LNCAP (cell line): ENCODE data around the gene KCNH4.

Source experiments
- CTCF ChIP-seq: fragments of 450-650 bp; IDR thresholded peaks from 2 replicates; pipeline ENCODE4 v1.5.1; 2017; ENCODE audit warnings: mild to moderate bottlenecking

The KCNH4 gene

GRCh38 chr17:42191275-42191608 is 10.3 kb upstream of the KCNH4 start:
- no peak for TF ChIP-seq CTCF

DNA sequence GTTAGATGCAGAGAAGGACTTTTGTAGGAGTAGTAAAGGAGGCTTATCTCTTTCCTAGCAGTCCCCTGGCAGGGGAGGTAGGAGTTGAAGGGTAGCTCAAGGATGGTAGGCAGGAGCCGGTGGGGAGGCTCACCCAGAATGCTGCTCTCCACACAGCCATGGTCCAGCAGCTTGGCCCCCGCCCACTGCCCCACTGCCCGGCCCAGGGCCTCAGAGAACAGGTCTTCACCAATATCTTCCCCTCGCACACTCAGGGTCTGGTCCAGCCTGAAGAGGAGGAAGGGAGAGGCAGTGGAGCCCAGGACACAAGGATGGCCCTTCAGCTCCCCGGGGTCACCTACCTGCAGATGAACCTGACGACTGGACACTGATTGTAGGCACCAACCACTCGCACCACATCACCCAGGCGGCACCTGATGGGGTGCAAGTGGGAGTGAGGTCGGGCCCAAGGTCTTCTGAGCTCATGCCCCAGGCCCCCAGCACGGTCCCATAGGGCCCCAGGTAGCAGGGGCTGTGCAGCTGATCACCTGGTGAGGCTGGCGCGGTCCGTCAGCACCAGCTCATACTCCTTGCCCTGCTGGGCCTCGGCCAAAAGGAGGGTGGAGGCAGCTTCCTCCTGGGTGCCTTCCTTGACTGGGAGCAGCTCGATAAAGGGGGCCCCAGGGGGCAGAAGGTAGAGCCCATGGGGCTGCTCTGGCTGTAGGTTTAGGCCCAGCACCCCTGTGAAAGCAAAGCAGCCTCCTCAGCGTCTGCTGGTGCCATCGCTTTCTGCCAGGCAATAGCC is 9.7 kb upstream of the KCNH4 start:
- no peak for TF ChIP-seq CTCF

DNA sequence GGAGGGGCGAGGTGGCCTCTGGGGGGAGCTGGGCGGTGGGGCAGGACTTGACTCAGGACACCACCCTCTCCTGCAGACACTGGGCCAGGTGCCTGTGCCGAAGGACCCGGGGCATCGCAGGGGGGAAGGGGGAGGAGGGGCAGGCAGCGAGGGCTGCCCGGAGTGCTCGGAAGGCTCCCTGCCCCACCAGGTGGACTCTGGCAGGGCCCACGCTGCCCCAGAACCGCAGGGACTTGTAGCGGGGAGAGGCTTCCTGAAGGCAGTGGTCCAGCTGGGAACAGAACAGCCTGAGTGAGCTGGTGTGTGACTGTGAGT is 8.7 kb upstream of the KCNH4 start:
- no peak for TF ChIP-seq CTCF

GRCh38 chr17:42188749-42189650 is 8.1 kb upstream of the KCNH4 start:
- TF ChIP-seq CTCF: no peak

DNA sequence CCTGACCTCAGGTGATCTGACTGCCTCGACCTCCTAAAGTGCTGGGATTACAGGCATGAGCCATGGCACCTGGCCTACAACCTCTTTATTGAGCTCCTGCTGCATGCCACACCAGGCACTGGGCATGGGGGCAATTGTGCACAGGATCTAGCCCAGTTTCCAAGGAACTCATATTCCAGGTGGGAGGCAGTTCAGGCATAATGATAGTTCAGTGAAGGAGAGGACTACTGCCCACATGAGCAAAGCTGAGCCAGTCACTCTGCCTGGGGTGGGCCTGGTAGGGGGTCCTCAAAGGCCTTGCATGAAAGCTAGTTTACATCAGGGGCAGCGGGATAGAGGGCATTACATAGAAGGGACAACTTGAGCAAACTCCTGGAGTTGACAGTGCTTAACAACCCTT is 6.9 kb upstream of the KCNH4 start:
- no peak for TF ChIP-seq CTCF

GRCh38 chr17:42185621-42185930 is 4.6 kb upstream of the KCNH4 start:
- TF ChIP-seq CTCF: no peak

DNA sequence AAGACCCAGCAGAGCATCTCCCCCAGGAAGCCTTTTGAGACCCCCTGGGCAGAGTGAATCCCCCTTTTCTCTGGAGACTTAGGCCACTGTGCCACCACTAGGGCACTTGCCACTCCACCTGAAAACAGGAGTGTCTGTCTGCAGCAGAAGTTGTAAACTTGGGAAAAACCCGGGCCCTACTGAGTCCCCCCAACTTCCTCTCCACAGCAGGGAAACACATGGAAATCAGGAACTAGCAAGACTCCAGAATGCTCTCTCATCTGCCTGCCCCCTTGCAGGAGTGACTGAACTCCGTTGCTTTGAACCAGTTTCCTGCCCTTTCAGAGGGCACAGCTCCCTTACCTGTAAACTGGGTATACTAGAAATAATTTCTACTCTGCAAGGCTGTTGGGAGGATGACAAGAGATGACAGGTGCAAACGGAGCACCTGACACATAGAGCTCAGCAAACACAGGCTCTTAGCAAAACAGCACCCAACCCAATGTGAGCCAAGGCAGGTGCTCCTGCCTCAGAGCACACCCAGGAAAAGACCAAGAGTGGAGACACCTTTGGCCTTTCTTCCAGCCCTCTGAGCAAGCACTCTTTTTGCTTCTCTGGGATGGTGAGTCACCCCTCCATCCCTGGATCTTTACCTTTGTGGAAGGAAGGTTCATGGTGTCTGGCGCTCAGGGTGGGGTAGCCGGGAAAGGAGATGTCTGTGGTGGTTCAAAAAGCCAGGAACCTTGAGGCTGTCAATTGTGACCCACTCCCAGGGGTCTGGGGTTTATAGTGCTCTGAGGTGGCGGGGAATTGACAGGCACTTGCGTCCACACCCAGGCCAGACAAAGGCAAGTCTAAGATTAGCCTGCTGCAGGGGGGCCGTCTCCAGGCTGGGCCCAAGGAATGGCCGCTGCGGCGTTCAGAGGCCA is 4.0 kb upstream of the KCNH4 start, which contains the start of gene HCRT:
TSS of gene HCRT (minus strand) at position 740 of the 908 bp plus-strand sequence. CDS start at position 653, 87 bp downstream.
- TF ChIP-seq CTCF: no peak
